H1 (cell line): ENCODE results near the gene PRIMPOL. TPM values are rescaled to one million over a fixed set of nuclear protein-coding genes. Genes with fewer than 3 reads are reported as not detected.

Experiments used
- CTCF ChIA-PET: fragments of 300-600 bp; sonication (Branson Sonifier 250); formaldehyde crosslinking; loops from one replicate; lab custom pipeline; 2021; ENCODE audit not compliant: partially characterized antibody; lab: Charles Lee
- POLR2A ChIA-PET: fragments of 300-600 bp; sonication (Branson Sonifier 250); formaldehyde crosslinking; loops from one replicate; lab custom pipeline; 2021; ENCODE audit warnings: inconsistent platforms; ENCODE audit not compliant: partially characterized antibody; lab: Charles Lee
- DNase-seq, 2 experiments: peaks; one replicate each; pipeline versions ENCODE4 v3.0.0 to v3.0.0-alpha.2; 2010 to 2022; ENCODE audit warnings: low spot score in 2 of 2, low read depth in 1 of 2, mixed read lengths in 1 of 2
- FAIRE-seq: peaks from 2 replicates; lab custom pipeline; 2011; peaks lifted over from hg19 to GRCh38; lab: Jason Lieb, UNC
- H2AFZ ChIP-seq: 2 replicates; pipeline ENCODE4 v1.8.1; 2012; ENCODE audit warnings: low read length, inconsistent platforms
- H2AK5ac ChIP-seq: 2 replicates; pipeline ENCODE4 v1.6.1; 2013; ENCODE audit warnings: low read depth, low read length
- H2BK120ac ChIP-seq: replicated peaks from 2 replicates; pipeline ENCODE3; 2013; ENCODE audit warnings: low read depth, low read length, inconsistent platforms
- H2BK12ac ChIP-seq: 2 replicates; pipeline ENCODE4 v1.6.1; 2013; ENCODE audit warnings: low read depth, low read length
- H2BK15ac ChIP-seq: 2 replicates; pipeline ENCODE4 v1.6.1; 2013; ENCODE audit warnings: low read length
- H2BK20ac ChIP-seq: 2 replicates; pipeline ENCODE4 v1.6.1; 2013; ENCODE audit warnings: low read length
- H2BK5ac ChIP-seq: 2 replicates; pipeline ENCODE4 v1.6.1; 2013; ENCODE audit warnings: low read depth, low read length
- H3K14ac ChIP-seq: 2 replicates; pipeline ENCODE4 v1.6.1; 2013; ENCODE audit warnings: inconsistent platforms; ENCODE audit not compliant: insufficient read length
- H3K18ac ChIP-seq: 2 replicates; pipeline ENCODE4 v1.6.1; 2013; ENCODE audit warnings: low read length; ENCODE audit errors: extremely low read depth
- H3K23ac ChIP-seq: 2 replicates; pipeline ENCODE4 v1.6.1; 2013; ENCODE audit warnings: inconsistent platforms; ENCODE audit not compliant: insufficient read length
- H3K23me2 ChIP-seq: 2 replicates; pipeline ENCODE4 v1.6.1; 2013; ENCODE audit warnings: low read depth, low read length
- H3K27ac ChIP-seq: 2 replicates; pipeline ENCODE4 v1.6.1; 2011; ENCODE audit warnings: low read depth, low read length, inconsistent platforms
- H3K27me3 ChIP-seq, 4 experiments: replicated peaks in 1 of 4; 1 replicate in 1 of 4; 2 replicates in 3 of 4; pipeline versions ENCODE4 v1.6.1 to v1.8.1; 2011 to 2013; ENCODE audit warnings: low read length in 3 of 4, mild to moderate bottlenecking in 3 of 4, inconsistent platforms in 2 of 4, mixed read lengths in 2 of 4, moderate library complexity in 1 of 4; ENCODE audit not compliant: control insufficient read depth in 3 of 4, insufficient read depth in 3 of 4; ENCODE audit errors: extremely low read depth in 1 of 4
- H3K36me3 ChIP-seq, 4 experiments: 2 replicates each; pipeline versions ENCODE4 v1.6.1 to v1.8.1; 2011 to 2013; ENCODE audit warnings: mild to moderate bottlenecking in 4 of 4, low read length in 3 of 4, moderate library complexity in 2 of 4, control low read depth in 1 of 4, inconsistent platforms in 1 of 4; ENCODE audit not compliant: insufficient read depth in 4 of 4, control insufficient read depth in 2 of 4
- H3K4ac ChIP-seq: replicated peaks from 2 replicates; pipeline ENCODE3; 2013; ENCODE audit warnings: low read length, low read depth, mixed read lengths, inconsistent platforms; ENCODE audit not compliant: insufficient read length
- H3K4me1 ChIP-seq, 4 experiments: replicated peaks in 1 of 4; 1 replicate in 1 of 4; 2 replicates in 3 of 4; pipeline versions ENCODE4 v1.6.1 to v1.8.1; 2011 to 2013; ENCODE audit warnings: low read length in 3 of 4, inconsistent platforms in 2 of 4, mixed read lengths in 1 of 4; ENCODE audit not compliant: insufficient read depth in 4 of 4, control insufficient read depth in 3 of 4
- H3K4me2 ChIP-seq, 2 experiments: 2 replicates each; pipeline versions ENCODE4 v1.6.1 to v1.8.1; 2011 to 2013; ENCODE audit warnings: low read depth in 2 of 2, low read length in 2 of 2, control low read depth in 1 of 2, inconsistent platforms in 1 of 2, mild to moderate bottlenecking in 1 of 2; ENCODE audit not compliant: insufficient read depth in 1 of 2
- H3K4me3 ChIP-seq, 4 experiments: fragments of 200-600, 300-600 bp in 1 of 4; sonication (generic), shearing (Covaris generic), sonication (Bioruptor Twin) in 1 of 4; 2 replicates each; pipeline versions ENCODE4 v1.5.1 to v1.8.1; 2011 to 2016; ENCODE audit warnings: low read length in 4 of 4, low read depth in 3 of 4, control low read depth in 2 of 4, inconsistent platforms in 2 of 4, mild to moderate bottlenecking in 2 of 4, mixed read lengths in 1 of 4, moderate library complexity in 1 of 4; ENCODE audit not compliant: insufficient read depth in 2 of 4; ENCODE audit errors: extremely low read depth in 1 of 4
- H3K56ac ChIP-seq: replicated peaks from 2 replicates; pipeline ENCODE3; 2013; ENCODE audit warnings: low read depth, mild to moderate bottlenecking, mixed read lengths, low read length, inconsistent platforms; ENCODE audit not compliant: insufficient read length
- H3K79me1 ChIP-seq: 2 replicates; pipeline ENCODE4 v1.6.1; 2013; ENCODE audit warnings: low read depth, low read length, control low read depth
- H3K79me2 ChIP-seq, 2 experiments: 2 replicates each; pipeline versions ENCODE4 v1.6.1 to v1.8.1; 2012 to 2013; ENCODE audit warnings: low read length in 2 of 2, mild to moderate bottlenecking in 2 of 2, inconsistent platforms in 1 of 2; ENCODE audit not compliant: insufficient read depth in 2 of 2, control insufficient read depth in 1 of 2
- H3K9ac ChIP-seq, 4 experiments: replicated peaks in 1 of 4; 1 replicate in 1 of 4; 2 replicates in 3 of 4; pipeline versions ENCODE4 v1.6.1 to v1.8.1; 2011 to 2013; ENCODE audit warnings: low read depth in 3 of 4, low read length in 3 of 4, control low read depth in 2 of 4, mild to moderate bottlenecking in 2 of 4, moderate library complexity in 2 of 4, inconsistent platforms in 1 of 4; ENCODE audit errors: extremely low read depth in 1 of 4
- H3K9me3 ChIP-seq, 2 experiments: 2 replicates each; pipeline versions ENCODE4 v1.6.1 to v1.8.1; 2012 to 2013; ENCODE audit warnings: mild to moderate bottlenecking in 2 of 2, moderate library complexity in 2 of 2, control low read depth in 1 of 2, inconsistent platforms in 1 of 2, low read depth in 1 of 2, low read length in 1 of 2, mixed read lengths in 1 of 2; ENCODE audit not compliant: insufficient read depth in 2 of 2
- H4K20me1 ChIP-seq, 2 experiments: replicated peaks in 1 of 2; 2 replicates each; pipeline versions ENCODE3 to v1.8.1; 2011 to 2013; ENCODE audit warnings: inconsistent platforms in 2 of 2, low read length in 2 of 2, mild to moderate bottlenecking in 1 of 2; ENCODE audit not compliant: insufficient read depth in 2 of 2, control insufficient read depth in 1 of 2
- H4K5ac ChIP-seq: 2 replicates; pipeline ENCODE4 v1.6.1; 2013; ENCODE audit warnings: low read length, low read depth, mixed read lengths, inconsistent platforms; ENCODE audit not compliant: insufficient read length
- H4K8ac ChIP-seq: 2 replicates; pipeline ENCODE4 v1.8.0; 2013; ENCODE audit warnings: mild to moderate bottlenecking, moderate library complexity, low read length, inconsistent platforms; ENCODE audit not compliant: insufficient read depth; ENCODE audit errors: extremely low read depth
- H4K91ac ChIP-seq: replicated peaks from 2 replicates; pipeline ENCODE3; 2013; ENCODE audit warnings: low read length, mixed read lengths, inconsistent platforms; ENCODE audit not compliant: insufficient read length
- CREB1 ChIP-seq: IDR thresholded peaks from 2 replicates; pipeline ENCODE4 v1.6.1; 2012; ENCODE audit warnings: inconsistent platforms
- TBP ChIP-seq: IDR thresholded peaks from 2 replicates; pipeline ENCODE4 v1.6.1; 2011; ENCODE audit warnings: low read depth, low read length, improper control_type of control experiment
- WGBS, 2 experiments: shearing (Covaris generic) in 1 of 2; methylation state at CpG; one replicate each; pipeline versions ENCODE4 v1.1.6 to v1.1.7; 2013 to 2015; ENCODE audit warnings: low lambda C conversion rate in 2 of 2, mixed read lengths in 2 of 2, inconsistent platforms in 1 of 2, low coverage in 1 of 2, missing lambda C conversion rate in 1 of 2; ENCODE audit not compliant: insufficient replicate concordance in 2 of 2, insufficient coverage in 1 of 2, insufficient read length in 1 of 2; ENCODE audit errors: extremely low coverage in 1 of 2, missing lambda C conversion rate in 1 of 2; 5-methylcytosine and 5-hydroxymethylcytosine counted together
- polyA plus RNA-seq, 7 experiments: library from polyadenylated mRNA; depleted of rRNA in 3 of 7; stranded (reverse) in 5 of 7; unstranded in 2 of 7; fragments of >200 nt in 5 of 7; fragments of 200-250 nt in 2 of 7; gene quantifications; 1 replicate in 5 of 7; 2 replicates in 1 of 7; 4 replicates in 1 of 7; pipeline versions ENCODE4 v1.2.1 to v1.2.3, GENCODE V29; 2011 to 2013; ENCODE audit warnings: missing spikeins in 2 of 7, mixed read lengths in 2 of 7
- total RNA-seq: library from RNA; stranded (reverse); fragmentation: NEBNext Ultra II Directional; extraction: Animal tissue kit (Norgen Biotek cat#: 25700); gene quantifications from 2 replicates; pipeline ENCODE4 v1.2.1, GENCODE V29; 2021
- TF ChIP-seq, protein P1 (sequence below): IDR thresholded peaks from 2 replicates; pipeline ENCODE4 v1.6.1; 2012; ENCODE audit warnings: low read length, inconsistent platforms

PRIMPOL gene
- total and polyA plus RNA-seq, 2 of the 8 experiments (the other 6 are each of a cell fraction or from before 2014, with no cell fraction given): 4.4 to 6.7 TPM

GRCh38 chr4:184632842-184633241 lies 16.7 kb upstream of the PRIMPOL start:
- Histone ChIP-seq H3K14ac (no peak overlapping the region), H4K5ac (no peak overlapping the region), H3K9ac (no peak overlapping the region), H2BK120ac (no peak overlapping the region), H4K8ac (no peak overlapping the region), H3K4ac (no peak overlapping the region), H3K23me2 (no peaks in the 10 kb centered on the region), H3K18ac (no peak overlapping the region), H3K79me1 (no peaks in the 10 kb centered on the region; the same call in 1 of the 2 replicates), H3K23ac (no peak overlapping the region), H2AK5ac (no peak overlapping the region), H2BK12ac (no peak overlapping the region), H2BK20ac (no peak overlapping the region), H3K56ac (no peak overlapping the region), H3K9me3 (no peaks in the 10 kb centered on the region), H4K91ac (no peak overlapping the region), H2BK15ac (no peak overlapping the region), H3K4me3 (no peak overlapping the region), H4K20me1 (peaks cover 0 to 2% of the 10 kb centered on the region in 2 experiments), H3K4me2 (no peak overlapping the region), H2AFZ (no peak overlapping the region), H2BK5ac (no peak overlapping the region), H3K4me1 (no peaks in the 10 kb centered on the region; a peak in 1 of 7 replicates), H3K36me3 (peaks cover 0 to 50% (median 35%) of the 10 kb centered on the region in 4 experiments; a peak in 7 of 8 replicates), H3K79me2 (peaks cover 0 to 7% of the 10 kb centered on the region in 2 experiments; a peak in 2 of 4 replicates), H3K27ac (no peak overlapping the region), H3K27me3 (no peaks in the 10 kb centered on the region)
- POLR2A ChIA-PET: interaction anchor here (0.8 to 1.9 kb wide), 2 partner anchors 11 to 15 kb away, joined by 3 to 6 read pairs; no protein-coding TSS in a partner anchor
- 87% methylated on average over 1 of the region's 1 CpG; no CpG with 5 or more reads in 1 of the 2 experiments for WGBS, 2 experiments
- CTCF ChIA-PET: interaction anchor here (1.2 kb wide), 1 partner anchor 11 kb away, joined by 4 read pairs; no protein-coding TSS in a partner anchor
- TF ChIP-seq, protein P1, sequence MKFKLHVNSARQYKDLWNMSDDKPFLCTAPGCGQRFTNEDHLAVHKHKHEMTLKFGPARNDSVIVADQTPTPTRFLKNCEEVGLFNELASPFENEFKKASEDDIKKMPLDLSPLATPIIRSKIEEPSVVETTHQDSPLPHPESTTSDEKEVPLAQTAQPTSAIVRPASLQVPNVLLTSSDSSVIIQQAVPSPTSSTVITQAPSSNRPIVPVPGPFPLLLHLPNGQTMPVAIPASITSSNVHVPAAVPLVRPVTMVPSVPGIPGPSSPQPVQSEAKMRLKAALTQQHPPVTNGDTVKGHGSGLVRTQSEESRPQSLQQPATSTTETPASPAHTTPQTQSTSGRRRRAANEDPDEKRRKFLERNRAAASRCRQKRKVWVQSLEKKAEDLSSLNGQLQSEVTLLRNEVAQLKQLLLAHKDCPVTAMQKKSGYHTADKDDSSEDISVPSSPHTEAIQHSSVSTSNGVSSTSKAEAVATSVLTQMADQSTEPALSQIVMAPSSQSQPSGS: no peak
- TF ChIP-seq TBP (no peak), CREB1 (no peak)
- no peak for FAIRE-seq
- DNase-seq: no peak
